Measurements from ENCODE around the gene NIPBL. TPM values are rescaled to one million over a fixed set of nuclear protein-coding genes. Genes with fewer than 3 reads are reported as not detected.

Gene NIPBL
- total and polyA plus RNA-seq, 7 donors: 7.6 to 66.4 (median 53.5) TPM

GRCh38 chr5:36969700-36970395 is 93.3 kb downstream of the NIPBL start:
- peaks cover 0 to 79% (median 7%) of the 10 kb centered on the region in 4 donors for H3K36me3 ChIP-seq

GRCh38 chr5:36978196-36978595 is 101.6 kb downstream of the NIPBL start:
- Histone ChIP-seq H3K27ac (no peak overlapping the region), H3K4me3 (no peak overlapping the region), H3K4me1 (peaks cover 0 to 6% (median 0%) of the 10 kb centered on the region in 4 donors), H3K36me3 (peaks cover 0 to 39% (median 13%) of the 10 kb centered on the region in 4 donors), H3K27me3 (no peaks in the 10 kb centered on the region), H3K9me3 (no peaks in the 10 kb centered on the region)
- no peak for TF ChIP-seq POLR2A (IDR thresholded peaks at IDR 0.05)
- no peak for TF ChIP-seq CTCF (IDR thresholded peaks at IDR 0.05)
- TF ChIP-seq POLR2AphosphoS5 (IDR thresholded peaks at IDR 0.05): no peak
- no peak for TF ChIP-seq EP300 (IDR thresholded peaks at IDR 0.05)
- intact Hi-C loops (cut with DNase I): no loop called here
- no peak for DNase-seq

More at GRCh38 chr5:36969700-36970395, 93.3 kb downstream of the NIPBL start:
- Histone ChIP-seq H3K4me3 (no peak overlapping the region), H3K27ac (no peak overlapping the region), H3K27me3 (no peaks in the 10 kb centered on the region), H3K9me3 (no peaks in the 10 kb centered on the region), H3K4me1 (no peaks in the 10 kb centered on the region)
- 98 to 99% methylated on average over 2 of the region's 2 CpGs for WGBS, 2 donors
- intact Hi-C loops (cut with DNase I): no loop called here
- TF ChIP-seq POLR2A (IDR thresholded peaks at IDR 0.05): no peak
- no peak for TF ChIP-seq EP300 (IDR thresholded peaks at IDR 0.05)
- DNase-seq: no peak

- Histone ChIP-seq H3K4me3 (no peak overlapping the region), H3K9me3 (no peaks in the 10 kb centered on the region), H3K27ac (no peak overlapping the region), H3K36me3 (peaks cover 0 to 13% (median 0%) of the 10 kb centered on the region in 4 donors), H3K27me3 (no peaks in the 10 kb centered on the region), H3K4me1 (peaks cover 0 to 6% (median 0%) of the 10 kb centered on the region in 4 donors)
- TF ChIP-seq POLR2AphosphoS5 (IDR thresholded peaks at IDR 0.05): no peak
- TF ChIP-seq EP300 (IDR thresholded peaks at IDR 0.05): no peak
- no peak for TF ChIP-seq POLR2A (IDR thresholded peaks at IDR 0.05)
- no peak for TF ChIP-seq CTCF (IDR thresholded peaks at IDR 0.05)
- DNase-seq: no peak
- 97 to 98% methylated on average over 1 of the region's 1 CpG for WGBS, 2 donors
- intact Hi-C loops (cut with DNase I): no loop called here
Measured at GRCh38 chr5:36982146-36982545, 105.6 kb downstream of the NIPBL start.

GRCh38 chr5:36985387-36985786 is 108.8 kb downstream of the NIPBL start:
- TF ChIP-seq CTCF (IDR thresholded peaks at IDR 0.05) (no peak), EP300 (IDR thresholded peaks at IDR 0.05) (no peak), POLR2AphosphoS5 (IDR thresholded peaks at IDR 0.05) (no peak), POLR2A (IDR thresholded peaks at IDR 0.05) (no peak)
- no peak for DNase-seq
- Histone ChIP-seq H3K9me3 (no peaks in the 10 kb centered on the region), H3K4me1 (peaks cover 0 to 6% (median 0%) of the 10 kb centered on the region in 4 donors), H3K36me3 (peaks cover 0 to 13% (median 0%) of the 10 kb centered on the region in 4 donors), H3K27me3 (no peaks in the 10 kb centered on the region), H3K27ac (no peak overlapping the region), H3K4me3 (no peak overlapping the region)
- WGBS, 2 donors: 96% methylated on average over 10 of the region's 10 CpGs
- intact Hi-C loops (cut with DNase I): no loop called here

GRCh38 chr5:36988396-36988795 is 111.8 kb downstream of the NIPBL start:
- Histone ChIP-seq H3K36me3 (peaks cover 0 to 13% (median 0%) of the 10 kb centered on the region in 4 donors), H3K4me3 (no peak overlapping the region), H3K27ac (no peak overlapping the region), H3K4me1 (no peaks in the 10 kb centered on the region), H3K27me3 (no peaks in the 10 kb centered on the region), H3K9me3 (no peaks in the 10 kb centered on the region)
- WGBS, 2 donors: 96 to 100% methylated on average over 1 of the region's 1 CpG
- DNase-seq: no peak
- TF ChIP-seq EP300 (IDR thresholded peaks at IDR 0.05): no peak
- TF ChIP-seq POLR2A (IDR thresholded peaks at IDR 0.05): no peak
- no peak for TF ChIP-seq CTCF (IDR thresholded peaks at IDR 0.05)
- TF ChIP-seq POLR2AphosphoS5 (IDR thresholded peaks at IDR 0.05): no peak
- intact Hi-C loops (cut with DNase I): no loop called here
